GDM1 (cell line): Measurements from ENCODE around the gene ADI1.

Experiments
- DNase-seq: peaks from one replicate; lab custom pipeline; 2025; lab: John Stamatoyannopoulos, UW

ADI1 gene

GRCh38 chr2:3480352-3481010, 38.9 kb downstream of the ADI1 start:
- DNase-seq = no peak

GRCh38 chr2:3479430-3480320, 39.7 kb downstream of the ADI1 start:
- DNase-seq = no peak

GRCh38 chr2:3478846-3479385, 40.4 kb downstream of the ADI1 start:
- DNase-seq = no peak

GRCh38 chr2:3476985-3477327, 42.4 kb downstream of the ADI1 start:
- no peak for DNase-seq

DNA sequence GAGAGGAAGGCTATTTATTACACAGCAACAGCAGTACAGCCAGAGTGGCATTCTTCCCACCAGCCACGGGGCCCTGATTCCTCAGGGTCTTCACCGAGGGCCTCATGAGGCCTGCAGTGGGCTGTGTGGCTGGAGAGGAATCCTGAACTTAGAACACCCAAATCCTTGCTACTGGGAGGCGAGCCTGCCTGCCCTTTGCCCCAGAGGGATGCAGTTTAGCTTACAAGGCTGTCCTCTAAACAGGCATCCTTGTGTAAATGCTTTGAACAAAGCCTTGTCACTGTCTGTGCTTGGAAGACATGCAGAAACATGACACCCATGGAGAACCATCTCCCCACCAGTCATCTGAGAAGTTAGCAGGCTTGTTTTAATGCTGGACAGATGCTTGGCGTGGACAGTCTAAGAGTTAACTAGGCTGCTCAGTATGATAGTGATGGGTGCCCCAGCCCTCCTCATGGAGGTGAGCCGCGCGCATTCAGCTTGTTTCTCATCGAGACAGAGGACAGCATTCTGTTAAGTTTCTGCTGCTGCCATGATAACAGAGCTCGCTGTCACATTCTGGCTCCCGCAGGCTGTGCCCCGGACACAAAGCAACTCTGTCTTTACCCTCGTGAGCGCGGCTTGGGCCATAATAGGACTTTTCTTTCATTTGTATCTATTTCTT, 42.9 kb downstream of the ADI1 start:
- DNase-seq = no peak

GRCh38 chr2:3475771-3476170, 43.6 kb downstream of the ADI1 start:
- DNase-seq = no peak

DNA sequence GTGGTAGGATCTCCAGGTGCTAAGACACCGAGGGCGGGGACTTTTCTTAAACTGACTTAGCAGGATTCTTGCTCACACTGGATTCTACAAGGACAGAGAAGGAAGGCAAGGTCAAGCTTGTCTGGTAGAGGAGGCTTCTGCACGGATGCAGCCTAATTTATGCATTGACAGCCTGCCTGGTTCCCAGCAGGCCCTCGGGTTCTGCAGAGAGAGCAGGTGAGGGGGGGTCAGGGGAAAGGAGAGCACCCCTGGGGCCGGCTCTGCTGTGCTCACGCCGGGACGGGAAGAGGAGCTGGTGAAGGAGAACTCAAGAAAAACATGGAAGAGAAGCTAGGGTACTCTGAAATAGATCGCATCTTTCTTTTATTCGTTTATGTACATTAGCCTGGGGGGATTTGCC, 46.4 kb downstream of the ADI1 start:
- DNase-seq = no peak

- DNase-seq = no peak
Measured at GRCh38 chr2:3472296-3472695, 47.0 kb downstream of the ADI1 start.

- DNase-seq = no peak
Measured at GRCh38 chr2:3470856-3471737, 48.2 kb downstream of the ADI1 start.

GRCh38 chr2:3470166-3470651, 49.1 kb downstream of the ADI1 start:
- no peak for DNase-seq

GRCh38 chr2:3469486-3469885, 49.8 kb downstream of the ADI1 start:
- DNase-seq = no peak

GRCh38 chr2:3468296-3468988, 50.9 kb downstream of the ADI1 start:
- DNase-seq = no peak

DNA sequence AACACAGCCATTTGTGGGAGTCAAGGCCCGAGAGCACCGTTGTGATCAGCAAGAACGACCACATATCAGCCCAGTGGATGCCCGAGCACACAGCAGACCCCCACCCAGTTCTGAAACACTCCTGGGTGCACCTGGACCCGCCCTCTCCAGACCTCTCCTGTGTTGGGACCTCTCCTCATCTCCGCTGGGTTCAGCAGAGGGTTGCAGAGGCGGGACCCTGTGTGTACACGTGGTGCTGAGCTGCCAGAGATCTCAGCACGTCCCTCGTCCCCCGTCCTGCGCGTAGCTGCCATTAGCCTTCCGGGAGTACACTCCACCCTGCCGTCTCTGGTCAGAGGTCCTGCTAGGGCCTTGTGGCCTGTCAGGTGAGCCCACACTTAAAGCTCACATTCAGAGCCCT, 51.7 kb downstream of the ADI1 start:
- no peak for DNase-seq

GRCh38 chr2:3466966-3467365, 52.4 kb downstream of the ADI1 start:
- DNase-seq = no peak

- DNase-seq = no peak
Measured at GRCh38 chr2:3466482-3466863, 52.9 kb downstream of the ADI1 start.

- no peak for DNase-seq
Measured at GRCh38 chr2:3465844-3466481, 53.4 kb downstream of the ADI1 start.

DNA sequence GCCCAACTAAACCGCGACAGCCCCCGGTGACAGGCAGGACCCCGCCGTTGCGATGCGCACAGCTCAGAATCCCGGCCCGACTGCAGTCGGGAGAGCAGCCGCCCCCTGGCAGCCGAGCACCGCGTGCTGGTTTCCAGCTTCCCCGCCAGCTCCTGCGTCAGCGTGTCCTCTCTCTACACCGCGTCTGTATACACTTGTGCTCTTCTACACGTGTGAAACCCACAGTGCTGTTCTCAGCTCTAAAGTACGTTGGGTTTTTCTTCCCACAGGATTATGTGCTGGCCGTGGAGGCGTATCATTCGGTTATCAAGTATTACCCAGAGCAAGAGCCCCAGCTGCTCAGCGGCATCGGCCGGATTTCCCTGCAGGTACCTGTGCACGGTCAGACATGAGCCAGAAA, 54.0 kb downstream of the ADI1 start:
- DNase-seq = no peak

GRCh38 chr2:3464401-3465005, 54.8 kb downstream of the ADI1 start:
- DNase-seq = no peak

GRCh38 chr2:3463944-3464343, 55.4 kb downstream of the ADI1 start:
- no peak for DNase-seq

DNA sequence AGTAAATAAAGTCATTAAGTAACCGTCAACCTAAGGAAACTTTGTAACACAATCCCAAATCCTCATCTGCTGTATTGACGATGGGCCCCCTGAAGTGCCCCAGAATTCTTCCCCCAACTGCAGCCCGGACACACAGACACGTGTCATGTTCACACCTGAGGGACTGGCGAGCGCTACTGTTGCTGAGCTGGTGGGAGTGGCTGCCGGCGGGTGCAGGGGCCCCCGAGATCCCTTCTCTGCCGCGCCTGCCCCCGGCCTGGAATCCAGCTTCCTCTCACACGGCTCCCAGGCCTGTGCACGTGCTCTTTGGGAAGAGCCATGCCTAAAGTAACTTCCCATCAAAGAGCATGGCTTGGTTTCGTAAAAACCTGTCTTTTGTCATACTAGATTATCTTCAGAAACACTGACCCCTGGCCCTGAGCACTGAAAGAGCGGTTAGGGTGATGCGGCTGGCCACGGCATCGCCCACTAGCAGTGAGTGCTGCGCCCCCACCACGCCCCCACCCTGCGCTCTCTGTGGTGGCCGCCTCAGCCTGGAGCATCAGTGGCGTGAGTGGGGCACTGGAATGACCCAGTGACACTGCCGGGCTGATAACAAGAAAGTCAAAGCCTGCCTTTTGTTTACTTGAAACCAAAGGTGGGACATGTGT, 56.0 kb downstream of the ADI1 start:
- DNase-seq = no peak
